Upper lobe of right lung (tissue), 1 donor: ENCODE data around the gene DACH2. TPM values are rescaled to one million over a fixed set of nuclear protein-coding genes. Genes with fewer than 3 reads are reported as not detected.

ENCODE experiments used
- ATAC-seq: fragments of 200-7000 bp; cut with Tn5 transposase; one replicate; pipeline ENCODE4 v1.9.1; 2020; ENCODE audit warnings: mild to moderate bottlenecking, moderate library complexity
- DNase-seq: peaks from one replicate; pipeline ENCODE4 v3.0.0-alpha.2; 2020
- H3K27ac ChIP-seq: fragments of 200-600 bp; one replicate; pipeline ENCODE4 v1.8.0; 2022
- H3K27me3 ChIP-seq: fragments of 200-600 bp; one replicate; pipeline ENCODE4 v1.8.0; 2022; ENCODE audit warnings: mild to moderate bottlenecking
- H3K36me3 ChIP-seq: fragments of 200-600 bp; one replicate; pipeline ENCODE4 v1.8.0; 2022
- H3K4me1 ChIP-seq: fragments of 200-600 bp; one replicate; pipeline ENCODE4 v1.8.0; 2022
- H3K4me3 ChIP-seq: fragments of 200-600 bp; one replicate; pipeline ENCODE4 v1.8.0; 2022; ENCODE audit warnings: mild to moderate bottlenecking
- H3K9me3 ChIP-seq: fragments of 200-600 bp; one replicate; pipeline ENCODE4 v1.8.0; 2022
- CTCF ChIP-seq: fragments of 200-600 bp; IDR thresholded peaks from one replicate; pipeline ENCODE4 v1.8.0; 2022; ENCODE audit warnings: antibody characterized with exemption
- intact Hi-C: fragments of 100-400 bp; cut with DNase I; formaldehyde crosslinking; loops from one replicate; pipeline ENCODE4 v1.11.0; 2022
- total RNA-seq: library from RNA; stranded (reverse); fragmentation: NEBNext Ultra II Directional; extraction: Animal tissue kit (Norgen Biotek cat#: 25700); gene quantifications from one replicate; pipeline ENCODE4 v1.2.1, GENCODE V29; 2021
- donor health status: DM: no; HTN: yes; CAD: no; lungs with severe emphysema.

The DACH2 gene
- total RNA-seq, 1 donor from 2014 or later = not detected

GRCh38 chrX:86421771-86422170, 273.5 kb downstream of the DACH2 start:
- intact Hi-C loops = no loop called here
- H3K27me3 ChIP-seq = no peaks in the 10 kb centered on the region
- H3K36me3 ChIP-seq = no peaks in the 10 kb centered on the region
- no peak overlapping the region for H3K27ac ChIP-seq
- DNase-seq (no peak), ATAC-seq (no peak)
- no peak overlapping the region for H3K4me3 ChIP-seq
- H3K9me3 ChIP-seq = no peaks in the 10 kb centered on the region
- TF ChIP-seq CTCF = no peak
- no peaks in the 10 kb centered on the region for H3K4me1 ChIP-seq

- no peak for TF ChIP-seq CTCF
- H3K27me3 ChIP-seq = no peaks in the 10 kb centered on the region
- ATAC-seq = no peak
- no peak overlapping the region for H3K27ac ChIP-seq
- H3K9me3 ChIP-seq = no peaks in the 10 kb centered on the region
- no peaks in the 10 kb centered on the region for H3K36me3 ChIP-seq
- no peak overlapping the region for H3K4me3 ChIP-seq
- no peaks in the 10 kb centered on the region for H3K4me1 ChIP-seq
- intact Hi-C loops = no loop called here
- no peak for DNase-seq
Observed at GRCh38 chrX:86436116-86436515, 287.9 kb downstream of the DACH2 start.

DNA sequence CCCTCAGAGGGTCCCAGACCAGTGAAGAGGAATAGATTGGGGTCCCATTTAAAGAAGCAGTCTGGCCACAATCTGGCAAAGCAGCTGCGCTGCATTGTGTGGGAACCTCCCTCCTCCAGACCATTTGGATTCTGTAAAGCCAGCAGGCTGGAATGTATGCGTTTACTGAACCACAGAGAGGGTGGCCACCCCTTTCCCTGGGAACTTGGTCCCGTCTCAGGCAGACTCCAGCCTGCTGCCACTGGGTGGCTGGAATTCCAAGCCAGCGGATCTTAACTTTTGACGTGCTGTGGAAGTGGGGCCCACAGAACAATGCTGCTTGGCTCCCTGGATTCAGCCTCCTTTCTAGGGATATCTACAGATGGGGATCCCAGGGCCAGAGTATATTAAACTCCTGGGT, 307.2 kb downstream of the DACH2 start:
- Histone ChIP-seq H3K4me3 (no peak overlapping the region), H3K36me3 (no peaks in the 10 kb centered on the region), H3K9me3 (no peaks in the 10 kb centered on the region), H3K27me3 (no peaks in the 10 kb centered on the region), H3K27ac (no peak overlapping the region), H3K4me1 (no peaks in the 10 kb centered on the region)
- DNase-seq (no peak), ATAC-seq (no peak)
- intact Hi-C loops = no loop called here
- TF ChIP-seq CTCF = no peak

DNA sequence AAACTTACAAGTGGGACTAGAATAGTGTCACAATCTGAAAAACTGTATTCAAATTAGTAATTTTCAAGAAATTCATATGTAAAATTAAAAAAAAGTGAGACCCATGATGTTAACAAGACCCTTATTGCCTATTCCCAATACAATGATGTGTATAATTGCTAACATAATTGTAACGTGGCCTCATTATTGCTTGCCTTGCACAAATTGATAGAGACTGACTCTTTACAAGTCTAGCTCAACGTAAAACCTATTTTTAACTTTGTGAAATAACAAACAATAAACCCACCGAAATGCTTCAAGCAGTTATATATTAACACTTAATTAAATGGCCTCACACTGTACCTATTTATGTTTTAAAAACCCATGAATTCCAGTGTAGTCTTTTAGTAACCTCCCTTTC, 312.5 kb downstream of the DACH2 start:
- no peak for DNase-seq
- H3K4me1 ChIP-seq = no peaks in the 10 kb centered on the region
- no peaks in the 10 kb centered on the region for H3K27me3 ChIP-seq
- no peak for TF ChIP-seq CTCF
- intact Hi-C loops = no loop called here
- H3K9me3 ChIP-seq = no peaks in the 10 kb centered on the region
- no peaks in the 10 kb centered on the region for H3K36me3 ChIP-seq
- H3K4me3 ChIP-seq = no peak overlapping the region
- H3K27ac ChIP-seq = no peak overlapping the region
- no peak for ATAC-seq

DNA sequence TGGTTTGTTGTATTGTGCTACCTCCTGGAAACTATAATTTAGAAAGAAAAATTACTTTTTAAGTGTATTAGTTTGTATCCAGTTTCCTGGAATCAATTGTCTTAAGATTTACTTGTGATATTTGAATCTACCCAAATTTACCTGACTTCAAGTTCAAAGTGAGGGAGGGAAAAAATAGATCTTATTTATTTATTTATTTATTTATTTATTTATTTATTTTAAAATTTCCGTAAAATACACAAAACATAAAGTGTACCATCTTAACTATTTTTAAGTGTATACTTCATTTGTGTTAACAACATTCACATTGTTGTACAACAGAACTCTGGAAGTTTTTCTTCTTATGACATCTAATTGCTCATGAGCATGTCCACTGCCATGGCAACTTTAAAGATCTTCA, 356.0 kb downstream of the DACH2 start:
- no peaks in the 10 kb centered on the region for H3K4me1 ChIP-seq
- DNase-seq (no peak), ATAC-seq (no peak)
- no peaks in the 10 kb centered on the region for H3K9me3 ChIP-seq
- no peak for TF ChIP-seq CTCF
- no peak overlapping the region for H3K27ac ChIP-seq
- intact Hi-C loops = no loop called here
- no peak overlapping the region for H3K4me3 ChIP-seq
- H3K27me3 ChIP-seq = no peaks in the 10 kb centered on the region
- H3K36me3 ChIP-seq = no peaks in the 10 kb centered on the region

DNA sequence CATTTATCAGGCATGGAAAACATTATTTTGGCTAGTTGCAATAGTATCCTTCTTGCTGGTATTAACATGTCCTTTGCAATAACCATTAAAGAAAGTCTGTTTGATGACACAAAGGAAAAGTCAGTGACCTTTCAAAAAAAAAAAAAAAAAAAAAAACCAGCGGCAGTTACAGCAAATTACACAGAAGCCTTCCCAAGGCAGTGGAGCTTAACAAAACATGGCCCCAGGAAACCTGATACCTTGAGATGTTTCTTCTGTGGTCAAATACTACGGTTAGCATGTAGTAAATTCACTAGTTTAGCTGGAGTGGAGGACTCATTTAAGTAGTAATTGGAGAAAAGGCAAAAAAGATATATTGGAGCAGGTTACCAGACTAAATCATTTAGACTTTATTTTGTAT, 359.1 kb downstream of the DACH2 start:
- no peak for TF ChIP-seq CTCF
- intact Hi-C loops = no loop called here
- no peak overlapping the region for H3K27ac ChIP-seq
- ATAC-seq (no peak), DNase-seq (no peak)
- no peaks in the 10 kb centered on the region for H3K36me3 ChIP-seq
- no peaks in the 10 kb centered on the region for H3K9me3 ChIP-seq
- no peaks in the 10 kb centered on the region for H3K27me3 ChIP-seq
- H3K4me1 ChIP-seq = no peaks in the 10 kb centered on the region
- no peak overlapping the region for H3K4me3 ChIP-seq
